Sigmoid colon (tissue), 7 donors: Measurements from ENCODE around the gene ELMO2. TPM values are rescaled to one million over a fixed set of nuclear protein-coding genes. Genes with fewer than 3 reads are reported as not detected.

Source experiments
- DNase-seq: peaks from one replicate; pipeline ENCODE4 v3.0.0-alpha.2; 2019
- H3K27ac ChIP-seq, 4 donors: fragments of 200-600 bp; sonication (generic); one replicate each; pipeline ENCODE4 v1.5.1; 2016 to 2019; ENCODE audit warnings: mild to moderate bottlenecking in 1 of 4
- H3K27me3 ChIP-seq, 3 donors: fragments of 200-600 bp; sonication (generic); one replicate each; pipeline ENCODE4 v1.5.1; 2019; ENCODE audit warnings: mild to moderate bottlenecking in 1 of 3
- H3K36me3 ChIP-seq, 4 donors: fragments of 200-600 bp; sonication (generic); one replicate each; pipeline ENCODE4 v1.5.1; 2016 to 2019
- H3K4me1 ChIP-seq, 4 donors: fragments of 200-600 bp; sonication (generic); one replicate each; pipeline ENCODE4 v1.5.1; 2017 to 2019
- H3K4me3 ChIP-seq, 4 donors: fragments of 200-600 bp; sonication (generic); one replicate each; pipeline ENCODE4 v1.5.1; 2017 to 2019; ENCODE audit warnings: mild to moderate bottlenecking in 2 of 4, moderate library complexity in 1 of 4
- H3K9me3 ChIP-seq, 4 donors: fragments of 200-600 bp in 3 of 4; sonication (generic) in 3 of 4; one replicate each; pipeline versions ENCODE4 v1.5.1 to v1.6.1; 2013 to 2019
- EP300 ChIP-seq, 4 donors: sonication (generic); formaldehyde crosslinking; IDR thresholded peaks; one replicate each; pipeline ENCODE4 v1.6.1; 2017; ENCODE audit warnings: antibody characterized with exemption in 4 of 4
- POLR2A ChIP-seq, 2 donors: fragments of 450-650 bp; IDR thresholded peaks; one replicate each; pipeline ENCODE4 v1.6.1; 2016; ENCODE audit warnings: antibody characterized with exemption in 2 of 2, mild to moderate bottlenecking in 2 of 2, moderate library complexity in 2 of 2
- POLR2AphosphoS5 ChIP-seq, 4 donors: sonication (generic); formaldehyde crosslinking; IDR thresholded peaks; one replicate each; pipeline ENCODE4 v1.6.1; 2017; ENCODE audit warnings: antibody characterized with exemption in 4 of 4
- WGBS, 2 donors: extraction: QIAGEN DNeasy Blood & Tissue Kit; methylation state at CpG; one replicate each; pipeline ENCODE4 v1.1.7; 2013; 5-methylcytosine and 5-hydroxymethylcytosine counted together
- intact Hi-C: fragments of 100-400 bp; cut with DNase I; formaldehyde crosslinking; loops from one replicate; pipeline ENCODE4 v1.15.1; 2023
- polyA plus RNA-seq, 3 donors: library from polyadenylated mRNA; stranded (reverse); fragments of 200-250 nt; gene quantifications; one replicate each; pipeline ENCODE4 v1.2.3, GENCODE V29; 2013
- total RNA-seq, 4 donors: library from RNA; depleted of rRNA; stranded (reverse); fragments of >200 nt; gene quantifications; one replicate each; pipeline ENCODE4 v1.1.0, GENCODE V29; 2016
- TF ChIP-seq, protein P1 (sequence below), 4 experiments: fragments of 450-650 bp in 3 of 4; fragments of 200-600 bp in 1 of 4; IDR thresholded peaks; one replicate each; pipeline ENCODE4 v1.5.1; 2016 to 2019; ENCODE audit warnings: antibody characterized with exemption in 4 of 4, mild to moderate bottlenecking in 3 of 4, moderate library complexity in 2 of 4
- donor health status: healthy with polysubstance abuse.
- donor health status: Bipolar disorder and iron deficiency.
- donor health status: healthy.

ELMO2 gene
- total and polyA plus RNA-seq, 7 donors, result 13.2 to 52.1 (median 40.3) TPM

GRCh38 chr20:46350201-46350985 lies 56.0 kb downstream of the ELMO2 start:
- H3K4me1 ChIP-seq, result peaks cover 0 to 18% (median 15%) of the 10 kb centered on the region in 4 donors
- no peak for DNase-seq
- no peaks in the 10 kb centered on the region for H3K9me3 ChIP-seq
- TF ChIP-seq POLR2A (IDR thresholded peaks at IDR 0.05) (no peak), POLR2AphosphoS5 (IDR thresholded peaks at IDR 0.05) (no peak), EP300 (IDR thresholded peaks at IDR 0.05) (no peak)
- TF ChIP-seq, protein P1, sequence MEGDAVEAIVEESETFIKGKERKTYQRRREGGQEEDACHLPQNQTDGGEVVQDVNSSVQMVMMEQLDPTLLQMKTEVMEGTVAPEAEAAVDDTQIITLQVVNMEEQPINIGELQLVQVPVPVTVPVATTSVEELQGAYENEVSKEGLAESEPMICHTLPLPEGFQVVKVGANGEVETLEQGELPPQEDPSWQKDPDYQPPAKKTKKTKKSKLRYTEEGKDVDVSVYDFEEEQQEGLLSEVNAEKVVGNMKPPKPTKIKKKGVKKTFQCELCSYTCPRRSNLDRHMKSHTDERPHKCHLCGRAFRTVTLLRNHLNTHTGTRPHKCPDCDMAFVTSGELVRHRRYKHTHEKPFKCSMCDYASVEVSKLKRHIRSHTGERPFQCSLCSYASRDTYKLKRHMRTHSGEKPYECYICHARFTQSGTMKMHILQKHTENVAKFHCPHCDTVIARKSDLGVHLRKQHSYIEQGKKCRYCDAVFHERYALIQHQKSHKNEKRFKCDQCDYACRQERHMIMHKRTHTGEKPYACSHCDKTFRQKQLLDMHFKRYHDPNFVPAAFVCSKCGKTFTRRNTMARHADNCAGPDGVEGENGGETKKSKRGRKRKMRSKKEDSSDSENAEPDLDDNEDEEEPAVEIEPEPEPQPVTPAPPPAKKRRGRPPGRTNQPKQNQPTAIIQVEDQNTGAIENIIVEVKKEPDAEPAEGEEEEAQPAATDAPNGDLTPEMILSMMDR (IDR thresholded peaks at IDR 0.05), result no peak
- no peak overlapping the region for H3K27ac ChIP-seq
- intact Hi-C loops, result no loop called here
- no peaks in the 10 kb centered on the region for H3K27me3 ChIP-seq
- whole genome bisulfite sequencing, 2 donors, result 62 to 71% methylated on average over 13 of the region's 13 CpGs
- no peak overlapping the region for H3K4me3 ChIP-seq
- peaks cover 0 to 29% (median 1%) of the 10 kb centered on the region in 4 donors for H3K36me3 ChIP-seq

- 38 to 64% methylated on average over 4 of the region's 4 CpGs for WGBS, 2 donors
- no peak overlapping the region for H3K4me3 ChIP-seq
- TF ChIP-seq, protein P1 (IDR thresholded peaks at IDR 0.05), result no peak
- no peak for TF ChIP-seq POLR2A (IDR thresholded peaks at IDR 0.05)
- no peak for TF ChIP-seq EP300 (IDR thresholded peaks at IDR 0.05)
- TF ChIP-seq POLR2AphosphoS5 (IDR thresholded peaks at IDR 0.05), result no peak
- peaks cover 0 to 29% (median 1%) of the 10 kb centered on the region in 4 donors for H3K36me3 ChIP-seq
- H3K4me1 ChIP-seq, result peaks cover 0 to 18% (median 15%) of the 10 kb centered on the region in 4 donors
- no peak for DNase-seq
- intact Hi-C loops, result loop anchor here (5.0 kb wide), 1 partner anchor 327 kb away; no protein-coding TSS in a partner anchor
- H3K27ac ChIP-seq, result no peak overlapping the region
- H3K27me3 ChIP-seq, result no peaks in the 10 kb centered on the region
- no peaks in the 10 kb centered on the region for H3K9me3 ChIP-seq
Observed at GRCh38 chr20:46349742-46350056, 56.7 kb downstream of the ELMO2 start.

GRCh38 chr20:46349035-46349741 lies 57.2 kb downstream of the ELMO2 start:
- no peak overlapping the region for H3K4me3 ChIP-seq
- WGBS, 2 donors, result 41 to 58% methylated on average over 12 of the region's 12 CpGs
- TF ChIP-seq, protein P1 (IDR thresholded peaks at IDR 0.05), result peak; percentile 19 to 62 (median 48)
- TF ChIP-seq EP300 (IDR thresholded peaks at IDR 0.05), result no peak
- no peak for TF ChIP-seq POLR2A (IDR thresholded peaks at IDR 0.05)
- no peak for TF ChIP-seq POLR2AphosphoS5 (IDR thresholded peaks at IDR 0.05)
- DNase-seq, result no peak
- no peak overlapping the region for H3K27ac ChIP-seq
- no peaks in the 10 kb centered on the region for H3K27me3 ChIP-seq
- H3K4me1 ChIP-seq, result peaks cover 0 to 18% (median 15%) of the 10 kb centered on the region in 4 donors
- H3K36me3 ChIP-seq, result peaks cover 0 to 29% (median 0%) of the 10 kb centered on the region in 4 donors
- intact Hi-C loops, result loop anchor here (5.0 kb wide), 1 partner anchor 327 kb away; no protein-coding TSS in a partner anchor
- no peaks in the 10 kb centered on the region for H3K9me3 ChIP-seq

GRCh38 chr20:46347841-46348803 lies 58.3 kb downstream of the ELMO2 start:
- peaks cover 0 to 4% (median 0%) of the 10 kb centered on the region in 3 donors for H3K27me3 ChIP-seq
- DNase-seq, result no peak
- intact Hi-C loops, result loop anchor here (5.0 kb wide), 1 partner anchor 326 kb away; no protein-coding TSS in a partner anchor
- WGBS, 2 donors, result 81 to 83% methylated on average over 25 of the region's 25 CpGs
- no peaks in the 10 kb centered on the region for H3K9me3 ChIP-seq
- H3K27ac ChIP-seq, result no peak overlapping the region
- peaks cover 0 to 23% (median 18%) of the 10 kb centered on the region in 4 donors for H3K4me1 ChIP-seq
- peaks cover 0 to 29% (median 0%) of the 10 kb centered on the region in 4 donors for H3K36me3 ChIP-seq
- TF ChIP-seq, protein P1 (IDR thresholded peaks at IDR 0.05), result no peak
- peak in 1 of 4 donors; percentile 6 for TF ChIP-seq POLR2AphosphoS5 (IDR thresholded peaks at IDR 0.05)
- no peak for TF ChIP-seq POLR2A (IDR thresholded peaks at IDR 0.05)
- no peak overlapping the region for H3K4me3 ChIP-seq
